HG02623 (cell line): Measurements from ENCODE around the gene DCX.

ENCODE experiments used
- ATAC-seq: cut with Tn5 transposase; IDR thresholded peaks from one replicate; pipeline ENCODE4 v1.9.1; 2021; ENCODE audit warnings: moderate library complexity; ENCODE audit not compliant: unreplicated experiment

The DCX gene

DNA sequence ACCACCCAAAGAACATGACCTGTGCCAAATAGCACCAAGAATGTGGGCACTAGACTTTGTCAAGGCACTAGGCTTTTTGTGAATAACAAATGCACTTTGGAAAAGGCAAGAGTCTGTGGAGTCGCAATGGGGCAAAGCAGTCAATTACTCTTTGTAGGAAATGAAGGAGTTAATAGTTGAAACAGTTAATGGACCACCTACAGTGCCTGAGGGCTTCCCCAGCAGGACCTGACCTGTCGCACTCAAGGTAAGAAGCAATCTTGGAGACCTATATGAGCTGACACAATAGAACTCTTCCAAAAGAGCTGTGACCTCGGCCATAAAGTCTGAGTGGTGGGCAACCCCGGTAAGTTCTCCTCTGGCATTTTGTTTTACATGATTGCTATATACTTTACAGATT, 92.5 kb downstream of the DCX start:
- ATAC-seq: no peak

DNA sequence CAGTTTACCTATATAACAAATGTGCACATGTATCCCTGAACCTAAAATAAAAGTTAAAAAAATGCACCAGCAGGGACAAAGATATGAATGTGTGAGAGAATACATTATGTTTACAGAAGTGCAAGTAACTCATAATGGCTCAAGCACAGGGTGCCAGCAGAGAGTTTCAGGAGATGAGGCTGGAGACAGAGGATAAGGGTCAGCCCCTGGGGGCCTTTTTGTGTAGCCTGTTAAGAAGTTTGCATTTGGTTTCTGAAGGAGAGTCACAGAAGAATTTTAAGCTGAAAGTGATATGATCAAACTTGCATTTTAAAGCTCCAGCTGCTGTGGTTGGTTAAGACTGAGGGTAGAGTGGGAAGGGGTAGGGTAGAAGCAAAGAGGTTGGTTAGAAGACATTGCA, 93.1 kb downstream of the DCX start:
- ATAC-seq: no peak

DNA sequence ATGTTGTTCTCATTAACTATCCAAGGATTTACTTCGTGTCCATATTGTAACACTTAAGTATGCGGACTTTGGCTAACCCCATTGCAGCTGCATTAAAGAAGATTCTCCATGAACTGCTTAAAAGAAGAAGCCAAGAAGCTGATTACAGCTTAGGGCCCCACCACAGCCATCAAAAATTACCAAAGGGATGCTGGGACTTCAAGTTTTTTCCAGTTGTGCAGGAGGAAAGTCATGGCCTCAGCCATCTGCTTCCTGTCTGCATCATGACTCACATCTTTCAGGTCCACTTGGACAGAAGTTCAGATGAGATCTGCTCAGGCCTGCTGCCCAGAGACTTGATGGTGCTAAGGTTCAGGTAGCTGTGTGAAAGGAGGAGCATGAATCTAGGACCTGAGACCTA, 102.9 kb downstream of the DCX start:
- ATAC-seq: no peak

DNA sequence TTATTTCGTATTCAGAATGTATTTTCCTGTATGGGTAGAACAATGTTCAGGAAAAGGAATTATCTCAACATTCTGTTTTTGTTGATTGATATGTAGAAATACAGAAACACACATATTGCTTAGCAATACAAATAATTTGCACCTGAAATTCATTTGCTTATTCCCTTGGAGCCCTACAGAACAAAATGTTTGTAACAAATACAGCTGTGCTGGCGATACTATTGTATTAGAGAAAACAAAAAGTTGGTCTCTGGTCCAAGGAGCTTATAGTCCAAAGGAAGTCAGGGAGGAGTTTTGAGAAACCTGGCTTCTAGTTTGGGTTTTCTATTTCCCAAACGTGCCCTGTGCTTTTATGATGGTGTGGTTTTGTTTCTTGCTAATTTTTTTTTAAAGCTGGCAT, 104.0 kb downstream of the DCX start:
- ATAC-seq: no peak

DNA sequence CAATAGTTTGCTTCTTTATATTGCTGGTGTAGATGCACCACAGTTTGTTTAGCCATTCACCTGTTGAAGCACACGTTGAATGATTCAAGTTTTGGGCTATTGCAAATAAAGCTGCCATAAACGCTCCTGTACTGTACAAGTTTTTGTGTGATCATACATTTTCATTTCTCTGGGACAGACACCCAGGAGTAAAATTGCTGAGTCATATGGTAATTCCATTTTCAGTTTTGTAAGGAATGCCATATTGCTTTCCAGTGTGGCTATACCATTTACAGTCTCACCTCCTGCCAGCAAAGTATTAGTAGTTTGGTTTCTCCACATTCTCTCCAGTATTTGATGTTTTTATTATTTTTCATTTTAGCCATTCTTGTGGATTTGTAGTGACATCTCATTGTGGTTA, 109.7 kb downstream of the DCX start:
- no peak for ATAC-seq

DNA sequence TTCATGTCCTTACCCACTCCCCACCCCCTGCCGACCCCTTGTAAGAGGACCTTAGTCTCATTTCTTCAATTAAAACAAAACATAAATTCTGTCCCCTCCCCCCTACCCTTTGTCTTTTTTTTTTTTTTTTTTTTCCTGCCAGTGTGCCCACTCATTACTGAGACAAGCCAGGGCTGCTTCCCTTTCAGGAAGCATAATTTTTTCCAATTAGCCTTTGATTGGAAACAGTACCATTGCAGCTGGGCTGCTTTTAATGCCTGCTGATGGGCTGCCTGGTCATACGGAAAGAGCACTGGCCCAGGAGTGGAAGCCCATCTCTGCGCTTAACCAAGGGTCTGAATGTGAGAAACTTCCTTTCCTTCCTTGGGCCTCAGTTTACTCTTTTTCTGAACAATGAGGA, 123.2 kb downstream of the DCX start:
- no peak for ATAC-seq

DNA sequence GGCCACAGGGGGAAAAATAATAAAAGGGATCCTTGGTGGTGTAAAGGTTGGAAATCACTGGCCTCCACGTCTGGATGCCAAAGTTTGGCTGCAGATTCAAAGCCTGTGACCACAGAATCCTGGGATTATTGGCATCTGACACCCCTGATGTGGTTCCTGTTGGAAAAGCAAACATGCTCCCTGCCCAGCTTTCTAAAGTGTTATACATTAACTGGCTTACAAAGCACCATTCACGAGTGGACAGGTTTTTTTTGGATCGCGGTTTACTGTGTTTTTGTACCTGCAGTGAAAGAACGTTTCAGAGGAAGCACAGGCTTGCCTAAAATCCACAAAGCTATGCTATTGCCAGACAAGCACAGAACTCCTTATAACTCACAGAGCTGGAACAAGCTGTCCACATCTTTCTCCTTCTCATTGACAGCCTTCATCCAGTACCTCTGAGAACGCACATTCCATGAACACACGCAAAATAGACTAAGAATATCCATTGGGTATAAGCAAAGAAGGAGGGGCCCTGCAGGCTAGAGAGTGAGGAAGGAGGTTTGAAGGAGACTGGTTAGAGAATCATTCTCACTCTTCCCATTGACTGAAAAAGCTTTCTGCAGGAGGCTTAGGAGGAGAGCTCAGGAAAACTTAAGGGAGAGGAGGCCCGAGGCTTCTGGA, 127.2 kb downstream of the DCX start:
- ATAC-seq: no peak

DNA sequence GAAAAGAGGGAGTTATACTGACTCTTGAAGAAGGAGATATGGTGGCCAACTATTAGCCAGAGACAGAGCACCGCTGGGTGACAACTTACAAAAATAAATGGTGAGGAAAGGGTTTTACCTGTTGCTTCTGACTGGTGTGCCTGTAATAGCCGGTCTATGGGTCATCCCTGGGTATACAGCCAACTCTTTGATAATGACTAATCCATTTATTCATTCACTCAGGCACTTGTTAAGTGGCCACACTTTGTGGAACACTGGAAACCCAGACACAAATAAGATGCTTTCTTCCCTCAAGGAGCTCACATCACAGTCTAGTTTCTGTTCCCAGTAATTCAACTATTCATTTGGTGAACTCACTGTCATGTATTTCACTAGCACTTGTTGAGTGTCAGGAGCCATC, 128.5 kb downstream of the DCX start:
- ATAC-seq: no peak

DNA sequence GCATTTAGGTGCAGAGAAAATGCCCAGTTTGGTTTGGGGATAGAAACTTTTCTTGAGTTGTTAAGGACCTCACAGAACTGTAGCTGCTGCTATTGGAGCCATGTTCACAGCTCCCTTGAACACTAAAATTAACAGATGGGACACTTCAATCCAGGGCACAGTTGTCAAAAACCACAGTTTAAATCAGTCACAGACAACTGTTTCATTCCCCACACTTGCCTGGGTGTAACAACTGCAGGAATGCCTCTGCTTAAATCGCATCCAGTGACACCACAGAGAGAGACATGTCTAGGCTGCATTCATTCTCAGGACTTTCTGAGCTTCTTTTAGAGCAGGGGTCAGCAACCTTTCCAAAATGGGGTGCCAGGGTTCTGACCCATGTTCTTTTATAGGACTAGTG, 129.0 kb downstream of the DCX start:
- ATAC-seq: no peak

DNA sequence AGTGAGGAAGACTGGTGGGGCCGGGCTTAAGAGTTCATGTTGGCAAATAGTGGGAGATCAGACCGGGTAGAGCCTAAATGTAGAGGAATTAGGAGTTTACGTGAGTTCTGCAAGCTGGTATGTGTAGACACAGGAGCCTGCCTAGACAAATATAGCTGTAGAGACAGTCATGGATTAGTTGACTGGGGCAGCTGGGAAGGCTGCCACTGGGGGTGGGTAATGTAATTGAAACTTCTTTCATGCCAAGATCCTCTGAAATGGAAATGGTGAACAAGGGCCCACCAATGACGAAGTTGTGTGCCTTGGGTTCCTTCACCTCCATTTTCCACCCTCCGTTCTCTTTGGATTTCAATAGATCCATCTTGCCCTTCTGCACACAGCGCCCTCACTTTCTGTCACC, 129.9 kb downstream of the DCX start:
- ATAC-seq: no peak

DNA sequence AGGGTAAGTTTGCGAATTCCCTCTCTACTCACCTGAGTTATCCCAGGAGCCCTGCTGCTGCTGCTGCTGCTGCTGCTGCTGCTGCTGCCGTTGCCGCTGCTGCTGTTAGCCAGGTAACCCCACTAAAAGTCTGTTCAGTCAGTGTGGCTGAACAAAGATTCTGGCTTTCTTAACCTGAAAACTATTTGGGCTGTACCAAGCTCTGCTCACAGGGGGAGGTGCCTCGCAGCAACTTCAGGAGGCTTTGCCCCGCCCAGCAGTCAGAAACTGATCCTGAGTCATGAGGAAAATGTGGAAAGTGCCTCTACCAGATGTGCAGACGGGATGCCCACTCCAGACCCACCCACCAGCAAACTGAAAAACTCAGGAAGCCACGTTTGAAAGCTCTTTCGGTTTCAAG, 141.7 kb downstream of the DCX start, which contains the start of gene CAPN6:
Gene CAPN6 (minus strand): TSS at position 145 of the 400 bp plus-strand sequence. CDS start 6,547 bp downstream, outside the sequence.
- no peak for ATAC-seq

DNA sequence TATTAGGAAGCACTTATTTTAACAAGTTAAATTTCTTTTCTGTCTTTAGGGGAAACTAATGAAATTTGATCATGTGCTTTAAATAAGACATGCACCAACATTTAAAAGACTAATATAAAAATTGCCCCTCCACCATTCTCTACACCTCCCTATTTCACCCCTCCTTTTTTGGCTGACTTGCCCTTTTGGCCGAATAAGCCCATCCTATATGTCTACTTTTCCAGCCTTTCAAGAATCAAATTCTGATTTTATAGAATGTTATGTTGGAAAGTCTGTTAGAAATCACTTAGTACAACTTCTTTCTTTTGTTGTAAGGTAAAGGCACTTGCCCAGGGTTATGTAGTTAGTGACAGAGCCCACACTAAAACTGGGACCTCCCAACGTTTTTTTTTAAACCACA, 143.5 kb downstream of the DCX start:
- no peak for ATAC-seq

DNA sequence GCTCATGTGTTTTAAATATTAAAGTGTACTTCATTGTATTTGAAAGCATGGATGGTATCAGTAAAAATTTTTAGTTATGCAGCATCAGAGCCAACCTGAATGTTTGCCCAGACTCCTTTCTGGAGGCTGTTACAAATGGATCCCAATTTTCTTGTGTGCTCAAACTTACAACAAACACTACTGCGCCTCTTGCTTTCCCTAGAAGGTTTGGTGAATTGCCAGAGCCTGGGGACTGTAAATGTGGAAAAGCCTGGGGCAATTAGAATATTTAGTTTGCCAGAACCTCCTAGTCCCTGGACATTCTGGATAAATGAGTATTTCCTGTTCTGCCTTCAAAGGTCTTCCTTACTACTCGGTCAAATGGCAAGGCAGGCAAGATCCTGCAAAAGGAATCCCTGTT, 146.5 kb downstream of the DCX start:
- no peak for ATAC-seq

DNA sequence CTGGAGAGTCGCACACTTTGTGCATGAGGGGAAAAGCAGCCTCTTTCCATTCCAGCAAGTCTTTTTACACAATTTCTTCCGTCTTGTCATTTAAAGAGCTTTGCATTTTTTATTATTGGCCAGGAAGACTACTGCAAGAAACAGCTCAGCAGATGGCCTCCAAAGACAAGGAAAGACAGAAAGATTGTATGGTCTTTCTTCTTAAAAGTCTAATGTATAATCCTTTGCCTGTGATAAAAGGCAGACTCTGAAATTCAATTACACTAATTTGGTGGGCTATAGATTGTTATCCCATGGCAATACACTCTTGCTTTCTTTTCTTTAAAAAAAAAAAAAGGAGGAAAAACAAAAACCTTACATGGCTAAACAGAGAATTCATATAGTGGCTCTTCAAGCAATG, 147.6 kb downstream of the DCX start:
- no peak for ATAC-seq

DNA sequence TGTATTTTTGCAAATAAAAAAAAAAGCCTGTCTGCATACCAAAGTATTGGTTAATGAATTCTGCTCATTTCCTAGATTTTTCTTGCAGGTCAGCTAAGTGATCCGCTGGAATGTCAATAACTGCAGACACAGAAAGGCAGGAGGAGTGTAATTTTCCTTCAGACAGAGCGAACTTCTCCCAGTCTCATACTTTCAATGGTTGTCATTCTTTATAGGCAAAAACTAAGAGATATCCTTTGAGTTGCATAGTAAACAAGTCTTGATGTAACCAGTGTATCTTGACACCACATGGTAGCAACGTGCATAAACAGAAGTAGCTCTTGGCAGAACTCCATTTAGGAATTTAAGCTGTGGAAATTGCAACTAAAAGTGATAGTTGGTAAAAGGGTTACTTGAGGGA, 149.9 kb downstream of the DCX start:
- ATAC-seq: no peak

DNA sequence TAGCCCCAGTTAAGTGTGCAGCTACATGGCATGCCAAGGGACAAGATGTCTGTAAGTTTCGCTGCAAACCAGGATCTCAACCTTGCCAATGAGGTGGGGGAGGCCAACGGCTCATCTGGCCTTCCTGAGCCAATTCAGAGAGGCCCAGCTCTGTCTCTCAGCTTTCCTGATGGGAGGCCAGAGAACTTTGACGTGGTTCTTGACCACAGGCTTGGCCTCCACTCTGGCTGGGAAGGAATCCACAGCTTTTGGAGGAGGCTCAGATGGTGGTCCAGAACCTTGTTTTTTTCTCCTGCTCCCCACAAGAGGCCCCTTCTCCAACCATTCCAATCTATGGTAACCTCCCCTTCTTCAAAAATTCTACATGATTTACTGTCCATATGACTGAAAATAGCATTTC, 151.5 kb downstream of the DCX start:
- no peak for ATAC-seq

DNA sequence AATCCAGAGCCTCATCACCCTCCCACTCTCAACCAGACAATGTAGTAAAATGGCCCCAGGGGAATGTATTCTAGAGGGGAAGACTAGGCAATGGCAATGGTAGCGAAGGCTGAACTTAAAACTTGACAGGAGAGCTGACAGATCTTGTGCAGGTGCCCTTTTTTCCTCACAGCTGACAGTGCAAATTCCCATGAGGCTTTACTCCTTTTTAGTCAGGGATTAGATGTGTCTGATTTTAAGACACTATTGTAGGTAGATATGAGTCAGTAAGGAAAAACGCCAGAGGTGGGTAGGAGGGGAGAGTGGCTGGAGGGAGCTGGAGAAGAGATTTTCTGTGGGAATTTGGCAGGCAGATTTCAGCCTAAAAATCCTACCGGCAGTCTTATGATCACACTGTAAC, 152.4 kb downstream of the DCX start:
- ATAC-seq: no peak

DNA sequence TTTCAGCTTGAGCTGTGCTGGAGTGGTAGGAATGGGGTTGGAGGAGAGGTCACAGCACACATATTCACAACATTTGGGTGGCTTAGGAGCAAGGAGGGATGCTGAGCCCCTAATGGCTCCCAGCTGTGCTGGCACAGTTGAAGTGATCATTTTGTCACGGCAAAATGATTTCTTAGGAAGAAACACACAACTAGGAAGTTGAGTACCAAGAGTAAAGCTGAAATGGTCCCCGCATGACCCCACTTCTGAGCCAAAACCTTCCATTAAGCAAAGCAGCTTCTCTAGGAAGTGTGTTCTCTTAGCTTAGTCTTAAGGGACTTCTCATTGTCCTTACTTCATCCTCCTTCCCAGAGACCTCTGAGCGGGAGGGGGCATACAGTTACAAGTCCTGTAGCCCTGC, 154.3 kb downstream of the DCX start:
- no peak for ATAC-seq

DNA sequence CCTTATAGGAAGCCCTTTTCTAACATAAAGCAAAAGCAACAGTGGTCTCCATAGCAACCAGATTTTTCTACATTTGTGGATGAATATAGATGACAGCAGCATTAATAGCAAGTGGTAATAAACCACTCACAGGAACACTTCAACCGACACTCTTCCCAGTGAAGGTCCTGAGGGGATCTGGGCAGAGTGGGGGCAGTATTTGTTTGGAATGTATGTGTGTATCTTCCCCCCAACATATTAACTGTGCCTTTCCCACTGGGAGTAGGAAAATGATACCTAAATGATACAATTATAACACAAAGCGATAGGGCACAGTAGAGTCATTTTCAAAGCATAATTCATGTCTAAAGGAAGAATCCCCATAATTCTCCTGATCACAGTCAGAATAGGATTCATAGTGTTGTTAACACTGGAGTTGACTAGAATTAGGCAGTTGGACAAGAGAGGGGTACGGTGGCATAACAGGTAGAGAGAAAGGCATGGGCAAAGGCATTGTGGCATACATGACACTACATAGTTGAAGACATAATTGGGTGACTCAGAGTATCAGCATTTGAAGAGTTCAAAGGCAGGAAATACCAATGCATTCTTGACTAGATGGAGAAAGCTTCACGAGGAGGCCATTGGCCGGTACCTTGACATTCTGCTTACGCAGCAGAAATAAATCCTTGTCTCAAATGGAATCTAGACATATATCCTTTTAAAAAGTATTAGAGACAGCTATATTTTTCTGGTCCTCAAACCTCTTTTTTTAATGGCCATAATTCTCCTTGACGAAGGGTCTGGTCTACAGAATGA, 156.9 kb downstream of the DCX start:
- no peak for ATAC-seq

DNA sequence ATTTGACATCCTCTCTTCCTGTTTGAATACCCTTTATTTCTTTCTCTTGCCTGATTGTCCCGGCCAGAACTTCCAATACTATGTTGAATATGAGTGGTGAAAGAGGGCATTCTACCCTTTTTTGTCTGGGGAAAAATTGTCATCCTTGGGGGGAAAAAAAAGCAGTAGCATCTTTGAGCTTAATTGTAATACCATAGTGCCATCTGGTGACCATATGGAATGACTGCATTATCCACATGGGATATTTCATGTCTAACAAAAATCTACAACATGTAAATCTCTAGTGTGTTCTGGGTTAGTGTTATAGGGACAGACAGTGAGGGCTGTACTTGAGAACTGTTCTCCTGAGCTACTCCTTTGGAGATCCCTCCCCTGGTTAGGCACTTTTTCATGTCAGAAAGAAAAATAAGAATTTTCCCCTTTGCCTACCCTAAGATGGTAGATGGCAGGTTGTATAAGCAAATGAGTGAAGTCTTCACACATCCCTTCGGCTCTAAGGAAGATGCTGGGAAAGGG, 167.7 kb downstream of the DCX start:
- ATAC-seq: no peak
